HepG2 (cell line): ENCODE data around the gene GNB1. TPM values are rescaled to one million over a fixed set of nuclear protein-coding genes. Genes with fewer than 3 reads are reported as not detected.

Experiments used
- ATF2 ChIP-seq: sonication (generic); formaldehyde crosslinking; IDR thresholded peaks from 2 replicates; pipeline ENCODE4 v1.4.0; 2020; ENCODE audit warnings: missing genetic modification reagents
- BCL6 ChIP-seq: IDR thresholded peaks from 2 replicates; pipeline ENCODE4 v1.6.1; 2016; ENCODE audit warnings: missing genetic modification reagents, missing compliant biosample characterization
- CREM ChIP-seq, 2 experiments: sonication (generic) in 1 of 2; formaldehyde crosslinking in 1 of 2; IDR thresholded peaks; 2 replicates each; pipeline versions ENCODE4 v1.4.0 to v1.6.1; 2016 to 2020; ENCODE audit warnings: antibody characterized with exemption in 1 of 2, mild to moderate bottlenecking in 1 of 2, missing genetic modification reagents in 1 of 2
- ELF1 ChIP-seq: sonication (generic); formaldehyde crosslinking; IDR thresholded peaks from 2 replicates; pipeline ENCODE4 v1.4.0; 2020; ENCODE audit warnings: missing genetic modification reagents
- GABPB1 ChIP-seq: IDR thresholded peaks from 2 replicates; pipeline ENCODE4 v1.6.1; 2016; ENCODE audit warnings: mild to moderate bottlenecking, missing genetic modification reagents, moderate library complexity, missing compliant biosample characterization
- HOXA3 ChIP-seq: sonication (generic); formaldehyde crosslinking; IDR thresholded peaks from 2 replicates; pipeline ENCODE4 v1.5.0; 2020; ENCODE audit warnings: missing genetic modification reagents
- HOXA9 ChIP-seq: sonication (generic); formaldehyde crosslinking; IDR thresholded peaks from 2 replicates; pipeline ENCODE4 v1.8.1; 2022; ENCODE audit warnings: missing genetic modification reagents, mild to moderate bottlenecking, moderate library complexity, borderline replicate concordance
- LBX2 ChIP-seq: sonication (generic); formaldehyde crosslinking; IDR thresholded peaks from 2 replicates; pipeline ENCODE4 v1.5.0; 2020; ENCODE audit warnings: missing genetic modification reagents, mild to moderate bottlenecking, borderline replicate concordance
- LCORL ChIP-seq, 2 experiments: fragments of 450-650 bp in 1 of 2; sonication (generic) in 1 of 2; formaldehyde crosslinking in 1 of 2; IDR thresholded peaks; 2 replicates each; pipeline versions ENCODE4 v1.5.0 to v1.6.1; 2017 to 2020; ENCODE audit warnings: antibody characterized with exemption in 1 of 2, missing genetic modification reagents in 1 of 2
- MED13 ChIP-seq: sonication (generic); formaldehyde crosslinking; IDR thresholded peaks from 2 replicates; pipeline ENCODE4 v1.5.0; 2020; ENCODE audit warnings: missing genetic modification reagents
- NFIB ChIP-seq: sonication (generic); formaldehyde crosslinking; IDR thresholded peaks from 2 replicates; pipeline ENCODE4 v1.9.0; 2021; ENCODE audit warnings: missing genetic modification reagents, mild to moderate bottlenecking, borderline replicate concordance
- POLR2A ChIP-seq, 2 experiments: IDR thresholded peaks; 2 replicates each; pipeline ENCODE4 v1.6.1; 2011; ENCODE audit warnings: low read depth in 2 of 2, low read length in 2 of 2, mild to moderate bottlenecking in 1 of 2, moderate library complexity in 1 of 2; ENCODE audit not compliant: insufficient read depth in 1 of 2
- RELA ChIP-seq: sonication (generic); formaldehyde crosslinking; IDR thresholded peaks from 2 replicates; pipeline ENCODE4 v1.4.0; 2020; ENCODE audit warnings: missing genetic modification reagents
- TIGD3 ChIP-seq: sonication (generic); formaldehyde crosslinking; IDR thresholded peaks from 2 replicates; pipeline ENCODE4 v1.5.1; 2020; ENCODE audit warnings: mild to moderate bottlenecking, missing genetic modification reagents, borderline replicate concordance
- U2AF2 ChIP-seq: fragments of 200-400 bp; formaldehyde crosslinking; IDR thresholded peaks from 2 replicates; pipeline ENCODE4 v1.6.1; 2017; ENCODE audit warnings: low read depth, mild to moderate bottlenecking, low read length
- ZBTB14 ChIP-seq: sonication (generic); formaldehyde crosslinking; IDR thresholded peaks from 2 replicates; pipeline ENCODE4 v1.4.0; 2020; ENCODE audit warnings: missing genetic modification reagents
- ZBTB21 ChIP-seq: sonication (generic); formaldehyde crosslinking; IDR thresholded peaks from 2 replicates; pipeline ENCODE4 v1.4.0; 2020; ENCODE audit warnings: missing genetic modification reagents
- ZBTB42 ChIP-seq: sonication (generic); formaldehyde crosslinking; IDR thresholded peaks from 2 replicates; pipeline ENCODE4 v1.5.0; 2020; ENCODE audit warnings: mild to moderate bottlenecking, missing genetic modification reagents
- ZNF101 ChIP-seq: sonication (generic); formaldehyde crosslinking; IDR thresholded peaks from 2 replicates; pipeline ENCODE4 v1.4.0; 2020; ENCODE audit warnings: mild to moderate bottlenecking, low read depth, missing genetic modification reagents, borderline replicate concordance
- ZNF362 ChIP-seq: sonication (generic); formaldehyde crosslinking; IDR thresholded peaks from 2 replicates; pipeline ENCODE4 v1.4.0; 2020; ENCODE audit warnings: missing genetic modification reagents, mild to moderate bottlenecking, borderline replicate concordance
- ZNF615 ChIP-seq: sonication (generic); formaldehyde crosslinking; IDR thresholded peaks from 2 replicates; pipeline ENCODE4 v1.5.0; 2020; ENCODE audit warnings: mild to moderate bottlenecking, missing genetic modification reagents, borderline replicate concordance
- ZNF691 ChIP-seq: sonication (generic); formaldehyde crosslinking; IDR thresholded peaks from 2 replicates; pipeline ENCODE4 v1.4.0; 2020; ENCODE audit warnings: missing genetic modification reagents, low read depth, mild to moderate bottlenecking, borderline replicate concordance
- ZNF891 ChIP-seq: sonication (generic); formaldehyde crosslinking; IDR thresholded peaks from 2 replicates; pipeline ENCODE4 v1.5.0; 2020; ENCODE audit warnings: mild to moderate bottlenecking, missing genetic modification reagents
- polyA plus RNA-seq, 8 experiments: library from polyadenylated mRNA; depleted of rRNA in 3 of 8; stranded (reverse) in 7 of 8; unstranded in 1 of 8; fragments of >200 nt; fragmentation: Illumina TruSeq in 4 of 8; extraction: Trizol in 4 of 8; gene quantifications; 2 replicates each; pipeline versions ENCODE4 v1.2.1 to v1.2.3, GENCODE V29; 2011 to 2016; ENCODE audit warnings: low read depth in 4 of 8, missing spikeins in 1 of 8, mixed read lengths in 1 of 8; ENCODE audit not compliant: insufficient read depth in 1 of 8
- total RNA-seq, 5 experiments: library from RNA; depleted of rRNA; stranded (reverse); fragments of >200 nt; fragmentation: Illumina TruSeq; extraction: Trizol; gene quantifications; 2 replicates each; pipeline ENCODE4 v1.2.3, GENCODE V29; 2016; ENCODE audit warnings: low read depth in 1 of 5

GNB1 gene
- total and polyA plus RNA-seq, 2 of the 13 experiments (the other 11 are each of a cell fraction or from before 2014, with no cell fraction given) = 66.2 to 327 TPM

GRCh38 chr1:1777950-1778662, 112.8 kb downstream of the GNB1 start, which contains the start of gene NADK (continued):
- TF ChIP-seq ZBTB14 (CRISPR knock-in tag) (no peak), ZNF615 (no peak), ZNF362 (CRISPR knock-in tag) (no peak), ZBTB21 (no peak), TIGD3 (CRISPR knock-in tag) (no peak), POLR2A (IDR thresholded peaks at IDR 0.05; ENCODE audit: insufficient read depth in 1 of 2, low read depth in 2 of 2, low read length in 2 of 2) (peak in 1 of 2 experiments; percentile 1; a peak in 1 of 4 replicates), CREM (IDR thresholded peaks at IDR 0.05) (no peak), CREM (CRISPR knock-in tag; IDR thresholded peaks at IDR 0.05) (no peak), ATF2 (CRISPR knock-in tag) (no peak), ZNF101 (CRISPR knock-in tag) (no peak), NFIB (CRISPR knock-in tag) (no peak), U2AF2 (no peak), LCORL (IDR thresholded peaks at IDR 0.05) (no peak), LCORL (CRISPR knock-in tag; IDR thresholded peaks at IDR 0.05) (no peak), ZNF691 (CRISPR knock-in tag) (no peak), ZNF891 (CRISPR knock-in tag) (peak; percentile 56; the same call in 1 of the 2 replicates), GABPB1 (CRISPR knock-in tag) (peak; percentile 53; the same call in 1 of the 2 replicates), HOXA9 (CRISPR knock-in tag) (no peak; the same call in 1 of the 2 replicates), MED13 (CRISPR knock-in tag) (0 out of 2 replicates have a peak, but pooled peaks have one; percentile 1), ELF1 (CRISPR knock-in tag) (no peak), BCL6 (CRISPR knock-in tag) (no peak), RELA (CRISPR knock-in tag) (no peak), HOXA3 (CRISPR knock-in tag) (peak; percentile 28; the same call in 1 of the 2 replicates), ZBTB42 (CRISPR knock-in tag) (no peak), LBX2 (CRISPR knock-in tag) (no peak)
